GM12878 (cell line): Measurements from ENCODE around the gene ARL13A. TPM values are rescaled to one million over a fixed set of nuclear protein-coding genes. Genes with fewer than 3 reads are reported as not detected.

Experiments used
- ATAC-seq: fragments of 200-7000 bp; cut with Tn5 transposase; 3 replicates; pipeline ENCODE4 v1.9.1; 2020; ENCODE audit warnings: mild to moderate bottlenecking, moderate library complexity
- BruUV-seq: library from RNA; stranded (reverse); fragments of 400-500 nt; replicated peaks from 2 replicates; lab custom pipeline; 2021; lab: Mats Ljungman, UMichigan
- CTCF ChIA-PET: fragments of 300-600 bp; sonication (Branson Sonifier 250); formaldehyde crosslinking; extraction: SDS; loops from one replicate; lab custom pipeline; 2021; ENCODE audit warnings: inconsistent platforms; lab: Yijun Ruan, JAX
- POLR2A ChIA-PET: fragments of 350-600 bp; formaldehyde crosslinking; extraction: SDS; loops from one replicate; lab custom pipeline; 2021; ENCODE audit warnings: inconsistent platforms; lab: Charles Lee
- RAD21 ChIA-PET: fragments of 300-600 bp; sonication (Branson Sonifier 250); formaldehyde crosslinking; loops from one replicate; lab custom pipeline; 2023; ENCODE audit warnings: antibody characterized with exemption; ENCODE audit not compliant: unreplicated experiment; lab: Charles Lee
- SMC1A ChIA-PET: fragments of 300-600 bp; sonication (Branson Sonifier 250); formaldehyde crosslinking; loops from one replicate; lab custom pipeline; 2023; ENCODE audit not compliant: unreplicated experiment, uncharacterized antibody; lab: Charles Lee
- DNase-seq: peaks from one replicate; pipeline ENCODE4 v3.0.0-alpha.2; 2011; ENCODE audit warnings: low read depth, low spot score
- FAIRE-seq: peaks from 3 replicates; lab custom pipeline; 2011; peaks lifted over from hg19 to GRCh38; lab: Jason Lieb, UNC
- H2AFZ ChIP-seq: 2 replicates; pipeline ENCODE4 v1.6.0; 2011; ENCODE audit warnings: low read depth, low read length, control low read depth; ENCODE audit not compliant: control insufficient read depth
- H3K27ac ChIP-seq: 2 replicates; pipeline ENCODE4 v1.5.1; 2011; ENCODE audit warnings: control low read depth; ENCODE audit not compliant: control insufficient read depth, insufficient read depth
- H3K27me3 ChIP-seq, 2 experiments: replicated peaks in 1 of 2; 2 replicates each; pipeline versions ENCODE4 v1.6.0 to v1.6.1; 2011; ENCODE audit warnings: low read length in 1 of 2; ENCODE audit not compliant: control insufficient read depth in 2 of 2, insufficient read depth in 2 of 2
- H3K36me3 ChIP-seq, 2 experiments: 2 replicates each; pipeline ENCODE4 v1.5.1; 2011; ENCODE audit warnings: low read length in 1 of 2; ENCODE audit not compliant: control insufficient read depth in 2 of 2, insufficient read depth in 2 of 2
- H3K4me1 ChIP-seq: 2 replicates; pipeline ENCODE4 v1.6.1; 2011; ENCODE audit warnings: mild to moderate bottlenecking, low read length, moderate library complexity, mixed read lengths; ENCODE audit not compliant: control insufficient read depth, insufficient read depth
- H3K4me2 ChIP-seq: 2 replicates; pipeline ENCODE4 v1.6.0; 2011; ENCODE audit warnings: control low read depth; ENCODE audit not compliant: control insufficient read depth, insufficient read depth
- H3K4me3 ChIP-seq: fragments of 200-600 bp; sonication (generic); 2 replicates; pipeline ENCODE4 v1.5.1; 2016
- H3K79me2 ChIP-seq: 2 replicates; pipeline ENCODE4 v1.6.0; 2011; ENCODE audit warnings: low read length; ENCODE audit not compliant: control insufficient read depth, insufficient read depth
- H3K9ac ChIP-seq: 2 replicates; pipeline ENCODE4 v1.8.0; 2011; ENCODE audit warnings: low read length, control low read depth, mixed read lengths; ENCODE audit not compliant: control insufficient read depth, insufficient read depth
- H3K9me3 ChIP-seq: replicated peaks from 3 replicates; pipeline ENCODE4 v1.5.1; 2011; ENCODE audit warnings: mild to moderate bottlenecking, low read length; ENCODE audit not compliant: control insufficient read depth, insufficient read depth
- H4K20me1 ChIP-seq: 2 replicates; pipeline ENCODE4 v1.6.0; 2011; ENCODE audit not compliant: control insufficient read depth, insufficient read depth
- CBFB ChIP-seq: IDR thresholded peaks from 2 replicates; pipeline ENCODE4 v1.6.1; 2016; ENCODE audit warnings: antibody characterized with exemption, low read depth
- CUX1 ChIP-seq: IDR thresholded peaks from 2 replicates; pipeline ENCODE4 v1.6.1; 2012; ENCODE audit warnings: improper control_type of control experiment, low read depth, low read length; ENCODE audit not compliant: insufficient replicate concordance
- HDGF ChIP-seq: fragments of 450-650 bp; IDR thresholded peaks from 2 replicates; pipeline ENCODE4 v1.6.1; 2016; ENCODE audit warnings: antibody characterized with exemption
- HSF1 ChIP-seq: fragments of 150-350 bp; IDR thresholded peaks from 2 replicates; pipeline ENCODE4 v1.6.1; 2014; ENCODE audit warnings: mild to moderate bottlenecking, low read depth, low read length
- KAT2A ChIP-seq: conservative IDR thresholded peaks from 2 replicates; pipeline ENCODE4 v1.6.1; 2011; ENCODE audit warnings: low read depth, low read length; ENCODE audit not compliant: control insufficient read depth
- PML ChIP-seq: IDR thresholded peaks from 2 replicates; pipeline ENCODE4 v1.6.1; 2012; ENCODE audit warnings: low read length, inconsistent platforms
- SUPT20H ChIP-seq: IDR thresholded peaks from 2 replicates; pipeline ENCODE4 v1.6.1; 2011; ENCODE audit warnings: low read depth, mild to moderate bottlenecking, low read length, moderate library complexity, borderline replicate concordance; ENCODE audit not compliant: control insufficient read depth
- SUZ12 ChIP-seq: fragments of 200-600 bp; sonication (generic); IDR thresholded peaks from one replicate; pipeline ENCODE4 v1.6.1; 2018; ENCODE audit warnings: antibody characterized with exemption, mild to moderate bottlenecking; ENCODE audit not compliant: unreplicated experiment
- TARDBP ChIP-seq: IDR thresholded peaks from 2 replicates; pipeline ENCODE4 v1.6.1; 2016; ENCODE audit warnings: borderline replicate concordance
- ZBTB40 ChIP-seq: fragments of 450-650 bp; IDR thresholded peaks from 2 replicates; pipeline ENCODE4 v1.6.1; 2016; ENCODE audit warnings: mild to moderate bottlenecking, moderate library complexity, borderline replicate concordance
- ZZZ3 ChIP-seq: IDR thresholded peaks from 2 replicates; pipeline ENCODE4 v1.6.1; 2011; ENCODE audit warnings: low read depth; ENCODE audit not compliant: control insufficient read depth, insufficient read length
- in situ Hi-C: fragments of 300-500 bp; cut with MboI; formaldehyde crosslinking; loops from 9 replicates; pipeline ENCODE4 v1.14.3; 2018; ENCODE audit warnings: mixed read lengths
- intact Hi-C: fragments of 100-400 bp; cut with micrococcal nuclease; formaldehyde crosslinking; loops from one replicate; pipeline ENCODE4 v1.14.2; 2022; ENCODE audit not compliant: unreplicated experiment
- polyA plus RNA-seq, 11 experiments: library from polyadenylated mRNA; depleted of rRNA in 4 of 11; unstranded in 6 of 11; stranded (reverse) in 5 of 11; fragments of >200 nt; fragmentation: Nextera tagmentation in 4 of 11; fragmentation: Illumina TruSeq in 1 of 11; extraction: Ambion mirVana in 4 of 11; extraction: Trizol in 1 of 11; gene quantifications; 1 replicate in 1 of 11; 2 replicates in 10 of 11; pipeline versions ENCODE4 v1.2.1 to v1.2.3, GENCODE V29; 2011 to 2016; ENCODE audit warnings: inconsistent platforms in 2 of 11, missing spikeins in 2 of 11, low read depth in 1 of 11
- total RNA-seq, 4 experiments: library from RNA; depleted of rRNA in 3 of 4; stranded (reverse); fragments of >200 nt in 3 of 4; fragmentation: Illumina TruSeq in 1 of 4; extraction: Trizol in 1 of 4; gene quantifications; 2 replicates each; pipeline versions ENCODE4 v1.2.1 to v1.2.3, GENCODE V29; 2013 to 2021

Gene ARL13A
- total and polyA plus RNA-seq, 10 of the 15 experiments (the other 5 are each of a cell fraction or from before 2014, with no cell fraction given): not detected

GRCh38 chrX:100964362-100964761 is 5.1 kb upstream of the ARL13A start:
- Histone ChIP-seq H2AFZ (no peak overlapping the region), H3K27ac (no peak overlapping the region), H3K4me2 (no peak overlapping the region), H4K20me1 (no peaks in the 10 kb centered on the region), H3K9me3 (no peaks in the 10 kb centered on the region), H3K4me3 (no peak overlapping the region), H3K36me3 (no peaks in the 10 kb centered on the region), H3K9ac (no peak overlapping the region), H3K27me3 (no peaks in the 10 kb centered on the region), H3K79me2 (no peaks in the 10 kb centered on the region), H3K4me1 (no peaks in the 10 kb centered on the region)
- ATAC-seq: no peak
- SMC1A ChIA-PET: no interaction called here
- no peak for DNase-seq
- POLR2A ChIA-PET: no interaction called here
- CTCF ChIA-PET: no interaction called here
- in situ Hi-C loops: no loop called here
- RAD21 ChIA-PET: no interaction called here
- no TSS peak for BruUV-seq
- FAIRE-seq: no peak
- intact Hi-C loops: no loop called here
- TF ChIP-seq SUPT20H (no peak), TARDBP (no peak), ZBTB40 (no peak), CUX1 (no peak), CBFB (no peak), PML (no peak), ZZZ3 (no peak), HDGF (no peak), SUZ12 (no peak), KAT2A (no peak), HSF1 (no peak)
